ENCODE data around the gene PI4KA.
"Not testable (repeated sequence)": the region's sequence is repeated elsewhere in the genome, so short reads cannot be mapped to it uniquely, and the experiment has no call there.

Gene PI4KA

GRCh38 chr22:20720692-20721408, 137.8 kb downstream of the PI4KA start:
- no peak for DNase-seq

GRCh38 chr22:20718727-20719126, 139.9 kb downstream of the PI4KA start:
- not testable (repeated sequence) for DNase-seq

GRCh38 chr22:20717981-20718380, 140.6 kb downstream of the PI4KA start:
- not testable (repeated sequence) for DNase-seq

GRCh38 chr22:20717213-20717866, 141.3 kb downstream of the PI4KA start:
- DNase-seq: not testable (repeated sequence)

- not testable (repeated sequence) for DNase-seq
Observed at GRCh38 chr22:20713116-20713515, 145.5 kb downstream of the PI4KA start.

- DNase-seq: not testable (repeated sequence)
Observed at GRCh38 chr22:20709966-20710365, 148.6 kb downstream of the PI4KA start.

GRCh38 chr22:20707549-20708118, 151.0 kb downstream of the PI4KA start:
- DNase-seq: not testable (repeated sequence)

GRCh38 chr22:20703816-20704609, 154.6 kb downstream of the PI4KA start:
- DNase-seq: not testable (repeated sequence)

GRCh38 chr22:20703414-20703806, 155.2 kb downstream of the PI4KA start:
- DNase-seq: not testable (repeated sequence)

GRCh38 chr22:20702546-20703413, 155.8 kb downstream of the PI4KA start:
- peak; percentile 85 for DNase-seq

- DNase-seq: not testable (repeated sequence)
Observed at GRCh38 chr22:20702175-20702545, 156.5 kb downstream of the PI4KA start.

- not testable (repeated sequence) for DNase-seq
Observed at GRCh38 chr22:20701680-20702136, 156.9 kb downstream of the PI4KA start.

GRCh38 chr22:20700347-20700746, 158.3 kb downstream of the PI4KA start:
- DNase-seq: not testable (repeated sequence)

- DNase-seq: not testable (repeated sequence)
Observed at GRCh38 chr22:20699856-20700255, 158.8 kb downstream of the PI4KA start.

- DNase-seq: peak; percentile 64
Observed at GRCh38 chr22:20697481-20698113, 161.0 kb downstream of the PI4KA start.

GRCh38 chr22:20696056-20696455, 162.6 kb downstream of the PI4KA start:
- DNase-seq: not testable (repeated sequence)

GRCh38 chr22:20695205-20695604, 163.4 kb downstream of the PI4KA start:
- DNase-seq: not testable (repeated sequence)

GRCh38 chr22:20694256-20694655, 164.4 kb downstream of the PI4KA start:
- DNase-seq: not testable (repeated sequence)

- not testable (repeated sequence) for DNase-seq
Observed at GRCh38 chr22:20692926-20693325, 165.7 kb downstream of the PI4KA start.

GRCh38 chr22:20690586-20691317, 167.9 kb downstream of the PI4KA start:
- not testable (repeated sequence) for DNase-seq
